Chondrocyte (in vitro differentiated cells): ENCODE data around the gene BMP6. TPM values are rescaled to one million over a fixed set of nuclear protein-coding genes. Genes with fewer than 3 reads are reported as not detected.

ENCODE experiments used
- DNase-seq: peaks from one replicate; pipeline ENCODE4 v3.0.0; 2021; ENCODE audit warnings: mixed read lengths, low spot score
- H3K27ac Mint-ChIP-seq: one replicate; pipeline ENCODE4 v1.8.0; 2021; ENCODE audit warnings: mild to moderate bottlenecking, moderate library complexity, mixed read lengths; ENCODE audit not compliant: unreplicated experiment
- H3K27me3 Mint-ChIP-seq: 2 replicates; pipeline ENCODE4 v1.8.0; 2021; ENCODE audit warnings: low read depth, mixed read lengths
- H3K36me3 Mint-ChIP-seq: 2 replicates; pipeline ENCODE4 v1.8.0; 2021; ENCODE audit warnings: low read depth, mixed read lengths
- H3K4me1 Mint-ChIP-seq: 2 replicates; pipeline ENCODE4 v1.8.0; 2021; ENCODE audit warnings: low read depth, mild to moderate bottlenecking, mixed read lengths
- H3K4me3 Mint-ChIP-seq: one replicate; pipeline ENCODE4 v1.8.0; 2021; ENCODE audit warnings: mild to moderate bottlenecking, moderate library complexity, mixed read lengths; ENCODE audit not compliant: unreplicated experiment
- H3K9me3 Mint-ChIP-seq: 2 replicates; pipeline ENCODE4 v1.8.0; 2021; ENCODE audit warnings: low read depth, mixed read lengths
- total RNA-seq: library from RNA; stranded (reverse); gene quantifications from 3 replicates; pipeline ENCODE4 v1.2.1, GENCODE V29; 2021
- TF ChIP-seq, protein P1 (sequence below): fragments of 200-600 bp; sonication (generic); IDR thresholded peaks from 2 replicates; pipeline ENCODE4 v1.5.0; 2021; ENCODE audit warnings: antibody characterized with exemption, mild to moderate bottlenecking, moderate library complexity

The BMP6 gene
- total RNA-seq, 1 donor from 2014 or later = 0.50 TPM

DNA sequence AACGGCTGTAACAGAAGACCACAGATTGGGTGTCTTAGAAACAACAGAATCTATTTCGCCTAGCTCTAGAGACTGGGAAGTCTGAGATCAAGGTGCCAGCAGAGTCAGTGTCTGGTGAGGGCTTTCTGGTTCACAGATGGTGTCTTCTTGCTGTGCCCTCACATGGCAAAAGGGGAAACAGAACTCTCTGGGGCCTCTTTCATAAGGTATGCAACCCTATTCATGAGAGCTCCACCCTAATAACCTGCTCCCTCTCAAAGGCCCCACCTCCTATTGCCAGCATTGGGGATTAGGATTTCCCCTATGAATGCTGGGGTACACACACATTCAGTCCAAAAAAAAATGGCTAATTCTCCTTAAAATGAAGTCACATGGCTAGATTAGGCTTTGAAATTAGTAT lies 174.7 kb downstream of the BMP6 start:
- Mint-ChIP-seq H3K36me3 (peaks cover 34% of the 10 kb centered on the region), H3K9me3 (no peaks in the 10 kb centered on the region), H3K27ac (no peak overlapping the region), H3K27me3 (no peaks in the 10 kb centered on the region), H3K4me3 (no peak overlapping the region), H3K4me1 (no peaks in the 10 kb centered on the region)
- TF ChIP-seq, protein P1, sequence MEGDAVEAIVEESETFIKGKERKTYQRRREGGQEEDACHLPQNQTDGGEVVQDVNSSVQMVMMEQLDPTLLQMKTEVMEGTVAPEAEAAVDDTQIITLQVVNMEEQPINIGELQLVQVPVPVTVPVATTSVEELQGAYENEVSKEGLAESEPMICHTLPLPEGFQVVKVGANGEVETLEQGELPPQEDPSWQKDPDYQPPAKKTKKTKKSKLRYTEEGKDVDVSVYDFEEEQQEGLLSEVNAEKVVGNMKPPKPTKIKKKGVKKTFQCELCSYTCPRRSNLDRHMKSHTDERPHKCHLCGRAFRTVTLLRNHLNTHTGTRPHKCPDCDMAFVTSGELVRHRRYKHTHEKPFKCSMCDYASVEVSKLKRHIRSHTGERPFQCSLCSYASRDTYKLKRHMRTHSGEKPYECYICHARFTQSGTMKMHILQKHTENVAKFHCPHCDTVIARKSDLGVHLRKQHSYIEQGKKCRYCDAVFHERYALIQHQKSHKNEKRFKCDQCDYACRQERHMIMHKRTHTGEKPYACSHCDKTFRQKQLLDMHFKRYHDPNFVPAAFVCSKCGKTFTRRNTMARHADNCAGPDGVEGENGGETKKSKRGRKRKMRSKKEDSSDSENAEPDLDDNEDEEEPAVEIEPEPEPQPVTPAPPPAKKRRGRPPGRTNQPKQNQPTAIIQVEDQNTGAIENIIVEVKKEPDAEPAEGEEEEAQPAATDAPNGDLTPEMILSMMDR = no peak
- DNase-seq = no peak

DNA sequence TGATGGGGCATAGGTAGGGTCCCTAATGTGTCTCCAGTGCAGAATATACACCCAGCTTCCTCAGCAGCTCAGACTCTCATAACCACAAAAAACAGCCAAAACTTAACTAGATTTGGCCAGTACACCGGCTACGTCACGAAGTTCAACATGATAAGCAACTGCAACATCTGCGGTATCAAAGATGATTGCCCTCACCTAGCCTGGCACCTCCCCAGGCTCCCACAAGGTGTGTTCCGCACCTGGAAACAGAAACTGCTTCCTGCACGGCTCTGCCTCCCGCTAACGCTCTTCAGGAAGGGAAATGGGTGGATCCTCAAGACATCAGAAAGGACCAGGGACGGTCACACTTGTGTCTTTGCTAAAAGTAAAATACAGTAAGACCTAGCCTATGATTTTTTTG lies 175.2 kb downstream of the BMP6 start:
- no peaks in the 10 kb centered on the region for H3K9me3 Mint-ChIP-seq
- H3K27ac Mint-ChIP-seq = no peak overlapping the region
- H3K27me3 Mint-ChIP-seq = no peaks in the 10 kb centered on the region
- H3K36me3 Mint-ChIP-seq = peaks cover 31% of the 10 kb centered on the region
- TF ChIP-seq, protein P1 = no peak
- H3K4me3 Mint-ChIP-seq = no peak overlapping the region
- no peaks in the 10 kb centered on the region for H3K4me1 Mint-ChIP-seq
- DNase-seq = no peak

DNA sequence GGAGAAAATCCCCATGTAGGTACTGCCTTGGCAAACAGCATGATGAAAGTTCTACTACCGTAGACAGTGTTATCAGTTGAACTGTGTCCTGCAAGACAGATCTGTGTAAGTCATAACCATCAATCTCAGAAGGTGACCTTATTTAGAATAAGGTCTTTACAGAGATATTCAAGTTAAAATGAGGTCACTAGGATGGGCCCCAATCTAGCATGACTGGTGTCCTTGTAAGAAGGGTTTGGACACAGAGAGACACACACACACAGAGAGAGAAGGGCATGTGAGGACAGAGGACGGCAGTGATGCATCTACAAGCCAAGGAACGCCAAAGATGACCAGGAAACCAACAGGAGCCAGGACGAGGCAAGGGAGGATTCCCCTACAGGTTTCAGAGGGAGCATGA lies 175.9 kb downstream of the BMP6 start:
- Mint-ChIP-seq H3K4me1 (peaks cover 1% of the 10 kb centered on the region), H3K36me3 (peaks cover 30% of the 10 kb centered on the region), H3K27ac (no peak overlapping the region), H3K9me3 (no peaks in the 10 kb centered on the region), H3K4me3 (no peak overlapping the region), H3K27me3 (no peaks in the 10 kb centered on the region)
- no peak for DNase-seq
- TF ChIP-seq, protein P1 = no peak

DNA sequence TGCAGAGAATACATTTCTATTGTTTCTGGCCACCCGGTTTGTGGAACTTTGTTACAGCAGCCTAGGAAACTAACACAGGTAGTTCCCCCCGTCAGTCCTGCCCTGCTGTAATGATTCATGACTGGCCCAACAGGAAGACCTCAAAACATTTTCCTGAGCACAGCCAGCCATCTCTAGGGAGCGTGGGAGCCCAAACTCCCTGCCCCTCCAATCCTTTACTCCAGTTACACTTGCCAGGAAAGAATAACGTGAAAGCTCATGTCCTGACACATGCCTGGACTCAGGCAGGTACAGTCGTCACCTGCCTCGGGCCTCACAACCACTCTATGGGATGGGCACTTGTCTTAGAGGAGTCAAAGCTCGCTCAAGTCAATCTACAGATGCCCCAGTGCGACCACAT lies 176.3 kb downstream of the BMP6 start:
- TF ChIP-seq, protein P1 = no peak
- Mint-ChIP-seq H3K27me3 (no peaks in the 10 kb centered on the region), H3K36me3 (peaks cover 29% of the 10 kb centered on the region), H3K4me3 (no peak overlapping the region), H3K9me3 (no peaks in the 10 kb centered on the region), H3K27ac (no peak overlapping the region), H3K4me1 (peaks cover 3% of the 10 kb centered on the region)
- DNase-seq = no peak

DNA sequence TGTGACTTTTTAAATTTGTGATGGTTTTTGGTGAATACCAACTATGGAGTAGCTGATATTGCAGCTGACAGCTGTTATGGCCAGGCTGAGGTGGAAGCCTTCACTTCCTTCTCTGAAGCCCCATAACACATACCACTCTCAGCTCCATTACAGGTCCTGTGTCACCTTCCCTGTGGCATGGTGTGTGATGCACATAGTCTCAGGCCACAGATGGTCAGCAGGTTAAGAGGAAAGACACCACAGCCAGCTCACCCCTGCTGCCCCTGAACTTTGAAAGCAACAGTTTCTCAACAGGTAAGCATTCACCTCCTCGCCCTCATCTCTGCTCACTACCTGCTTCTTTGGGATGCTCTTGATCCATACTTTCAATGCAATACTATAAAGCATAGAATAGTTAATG lies 177.0 kb downstream of the BMP6 start:
- H3K4me3 Mint-ChIP-seq = no peak overlapping the region
- H3K36me3 Mint-ChIP-seq = peaks cover 26% of the 10 kb centered on the region
- DNase-seq = no peak
- H3K4me1 Mint-ChIP-seq = peaks cover 7% of the 10 kb centered on the region
- H3K9me3 Mint-ChIP-seq = no peaks in the 10 kb centered on the region
- H3K27ac Mint-ChIP-seq = no peak overlapping the region
- TF ChIP-seq, protein P1 = no peak
- H3K27me3 Mint-ChIP-seq = no peaks in the 10 kb centered on the region
